ENCODE measurements around the gene GBA3. TPM values are rescaled to one million over a fixed set of nuclear protein-coding genes. Genes with fewer than 3 reads are reported as not detected.

The GBA3 gene
- total RNA-seq, 4 donors from 2014 or later: 0.47 to 0.56 TPM; not detected in 2

DNA sequence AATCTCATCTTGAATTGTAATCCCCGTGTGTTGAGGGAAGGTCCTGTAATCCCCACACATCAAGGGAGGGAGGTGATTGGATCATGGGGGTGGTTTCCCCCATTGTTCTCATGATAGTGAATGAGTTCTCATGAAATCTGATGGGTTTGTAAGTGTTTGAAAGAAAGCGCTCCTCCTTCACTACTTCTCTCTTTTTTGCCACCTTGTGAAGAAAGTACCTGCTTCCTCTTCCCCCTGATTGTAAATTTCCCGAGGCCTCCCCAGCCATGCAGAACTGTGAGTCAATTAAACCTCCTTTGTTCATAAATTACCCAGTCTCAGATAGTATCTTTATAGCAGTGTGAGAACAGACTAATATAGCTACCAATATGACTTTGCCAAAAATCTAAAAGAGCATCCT, 41.1 kb downstream of the GBA3 start:
- ATAC-seq (ENCODE audit: low FRiP score) (no peak), DNase-seq (ENCODE audit: low spot score) (no peak)

DNA sequence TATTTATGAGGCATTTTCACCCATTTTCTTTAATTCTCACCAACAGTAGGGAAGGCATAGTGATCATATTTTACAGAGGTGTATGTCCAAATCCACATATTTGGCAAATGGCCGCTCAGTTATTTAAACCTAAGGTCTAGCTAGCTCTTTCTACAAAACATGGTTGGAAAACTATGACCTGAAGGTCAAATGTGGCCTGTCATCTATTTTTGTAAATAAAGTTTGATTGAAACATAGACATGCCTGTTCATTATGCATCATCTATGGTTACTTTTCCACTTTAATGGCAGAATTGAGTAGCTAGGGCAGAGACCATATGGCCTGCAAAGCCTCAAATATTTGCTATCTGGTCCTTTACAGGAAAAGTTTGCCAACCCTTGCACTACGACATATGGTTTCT, 44.2 kb downstream of the GBA3 start:
- ATAC-seq (ENCODE audit: low FRiP score) (no peak), DNase-seq (ENCODE audit: low spot score) (no peak)
- TF ChIP-seq, protein P1, sequence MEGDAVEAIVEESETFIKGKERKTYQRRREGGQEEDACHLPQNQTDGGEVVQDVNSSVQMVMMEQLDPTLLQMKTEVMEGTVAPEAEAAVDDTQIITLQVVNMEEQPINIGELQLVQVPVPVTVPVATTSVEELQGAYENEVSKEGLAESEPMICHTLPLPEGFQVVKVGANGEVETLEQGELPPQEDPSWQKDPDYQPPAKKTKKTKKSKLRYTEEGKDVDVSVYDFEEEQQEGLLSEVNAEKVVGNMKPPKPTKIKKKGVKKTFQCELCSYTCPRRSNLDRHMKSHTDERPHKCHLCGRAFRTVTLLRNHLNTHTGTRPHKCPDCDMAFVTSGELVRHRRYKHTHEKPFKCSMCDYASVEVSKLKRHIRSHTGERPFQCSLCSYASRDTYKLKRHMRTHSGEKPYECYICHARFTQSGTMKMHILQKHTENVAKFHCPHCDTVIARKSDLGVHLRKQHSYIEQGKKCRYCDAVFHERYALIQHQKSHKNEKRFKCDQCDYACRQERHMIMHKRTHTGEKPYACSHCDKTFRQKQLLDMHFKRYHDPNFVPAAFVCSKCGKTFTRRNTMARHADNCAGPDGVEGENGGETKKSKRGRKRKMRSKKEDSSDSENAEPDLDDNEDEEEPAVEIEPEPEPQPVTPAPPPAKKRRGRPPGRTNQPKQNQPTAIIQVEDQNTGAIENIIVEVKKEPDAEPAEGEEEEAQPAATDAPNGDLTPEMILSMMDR (IDR thresholded peaks at IDR 0.05): no peak

More for the DNA sequence above, 41.1 kb downstream of the GBA3 start:
- TF ChIP-seq, protein P1 (IDR thresholded peaks at IDR 0.05): no peak

DNA sequence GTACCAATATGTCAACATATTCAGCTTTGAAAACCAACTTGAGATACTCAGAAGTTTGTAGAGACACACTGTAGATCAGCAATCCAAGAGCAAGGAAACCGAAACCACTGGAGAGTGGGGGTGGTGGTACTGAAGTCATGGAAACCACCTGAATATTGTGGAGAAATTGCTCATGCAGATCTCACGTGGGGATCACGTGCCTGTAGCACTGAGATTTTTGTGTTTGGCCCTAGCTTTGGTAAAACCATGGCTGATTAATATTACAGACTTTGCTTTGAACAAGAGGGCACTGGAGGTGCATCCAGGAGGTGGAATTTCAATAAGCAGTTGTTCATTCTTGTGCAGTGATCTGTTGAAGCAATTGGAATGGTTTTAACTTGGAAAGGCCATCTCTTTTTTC, 47.2 kb downstream of the GBA3 start:
- TF ChIP-seq, protein P1 (IDR thresholded peaks at IDR 0.05): no peak
- ATAC-seq (ENCODE audit: low FRiP score) (no peak), DNase-seq (ENCODE audit: low spot score) (no peak)

DNA sequence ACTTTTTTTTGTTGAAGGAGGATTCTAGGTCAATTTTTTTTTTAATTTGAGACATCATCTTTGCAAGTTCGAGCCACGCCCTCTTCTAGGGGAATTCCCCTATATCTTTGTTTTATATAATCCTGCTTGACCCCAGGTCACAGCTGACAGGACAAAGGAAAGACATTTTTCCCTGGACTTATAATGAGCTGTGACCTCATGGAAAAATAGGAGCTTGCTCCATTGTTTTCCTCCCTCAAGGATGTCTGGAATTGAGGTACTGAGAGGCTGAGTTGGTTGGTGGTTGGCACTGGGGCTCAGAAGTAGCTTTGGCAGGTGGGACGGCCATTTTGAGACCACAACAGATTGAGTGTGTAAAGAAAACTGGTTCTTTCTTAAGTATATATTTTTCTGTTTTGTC, 49.0 kb downstream of the GBA3 start:
- ATAC-seq (ENCODE audit: low FRiP score) (no peak), DNase-seq (ENCODE audit: low spot score) (no peak)
- TF ChIP-seq, protein P1 (IDR thresholded peaks at IDR 0.05): no peak

DNA sequence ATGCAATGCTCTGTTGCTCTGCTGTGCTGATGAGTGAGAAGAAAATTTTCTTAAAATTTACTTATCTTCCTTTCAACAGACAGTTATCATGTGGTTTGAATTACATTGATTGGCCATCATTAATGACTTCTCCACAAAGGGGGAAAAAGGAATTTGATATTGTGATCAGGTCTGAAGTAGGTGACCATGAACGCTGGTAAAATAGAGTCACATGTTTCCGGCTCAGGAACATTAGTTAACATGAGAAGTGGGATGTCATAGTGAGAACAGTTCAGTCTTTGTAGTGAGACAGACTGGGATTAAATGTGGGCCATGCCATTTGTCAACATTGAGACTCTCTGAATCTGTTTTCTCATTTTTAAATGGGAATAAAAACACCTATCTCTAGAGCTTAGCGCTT, 50.6 kb downstream of the GBA3 start:
- ATAC-seq (ENCODE audit: low FRiP score) (no peak), DNase-seq (ENCODE audit: low spot score) (no peak)
- TF ChIP-seq, protein P1 (IDR thresholded peaks at IDR 0.05): no peak

DNA sequence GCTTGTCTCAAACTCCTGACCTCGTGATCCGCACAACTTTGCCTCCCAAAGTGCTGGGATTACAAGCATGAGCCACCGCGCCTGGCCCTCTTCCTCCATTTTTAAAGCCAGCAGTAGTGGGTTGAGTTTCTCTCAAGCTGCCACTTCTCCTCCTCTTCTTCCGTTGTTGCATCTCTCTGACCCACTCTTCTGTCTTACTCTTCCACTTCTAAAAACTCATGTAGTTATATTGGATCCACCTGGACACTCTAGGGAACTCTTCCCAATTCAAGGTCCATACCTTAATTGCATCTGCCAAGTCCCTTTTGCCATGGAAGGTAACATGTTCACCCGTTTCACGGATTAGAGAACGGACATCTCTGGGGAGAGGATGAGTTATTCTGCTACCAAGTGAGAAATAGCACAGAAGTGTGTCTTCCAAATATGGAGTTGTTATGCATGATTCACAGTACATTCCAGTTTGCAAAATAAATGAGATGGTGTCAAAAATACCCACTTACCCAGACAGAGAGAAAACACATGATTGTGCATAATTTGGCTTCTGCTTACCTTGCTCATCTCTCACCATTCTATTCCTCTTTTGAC, 51.8 kb downstream of the GBA3 start:
- TF ChIP-seq, protein P1 (IDR thresholded peaks at IDR 0.05): no peak
- ATAC-seq (ENCODE audit: low FRiP score): no peak
- no peak for DNase-seq (ENCODE audit: low spot score)

DNA sequence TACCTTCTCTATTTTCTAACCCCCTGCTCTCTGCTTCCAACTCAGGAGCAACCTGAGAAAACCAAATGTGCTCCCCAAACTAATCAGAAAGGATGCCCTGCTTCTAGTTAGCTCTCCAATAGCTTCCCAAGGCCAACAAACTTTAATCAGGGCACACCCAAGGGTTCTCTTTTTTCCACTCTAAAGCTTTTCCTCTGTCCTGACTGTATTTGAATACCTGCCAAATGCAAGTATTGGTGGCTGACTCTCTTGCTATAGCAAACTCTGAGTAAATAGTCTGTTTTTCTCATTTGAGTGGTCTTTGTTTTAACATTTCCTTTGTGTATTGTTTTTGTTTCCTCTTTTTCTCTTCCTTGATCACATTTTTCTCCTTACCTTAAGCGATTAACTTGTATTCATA, 52.5 kb downstream of the GBA3 start:
- no peak for ATAC-seq (ENCODE audit: low FRiP score)
- no peak for DNase-seq (ENCODE audit: low spot score)
- TF ChIP-seq, protein P1 (IDR thresholded peaks at IDR 0.05): no peak

All from omental fat pad (tissue), 4 donors.